KG1 (cell line): ENCODE measurements around the gene CALU.

Experiments
- DNase-seq: peaks from one replicate; lab custom pipeline; 2025; lab: John Stamatoyannopoulos, UW

Gene CALU

DNA sequence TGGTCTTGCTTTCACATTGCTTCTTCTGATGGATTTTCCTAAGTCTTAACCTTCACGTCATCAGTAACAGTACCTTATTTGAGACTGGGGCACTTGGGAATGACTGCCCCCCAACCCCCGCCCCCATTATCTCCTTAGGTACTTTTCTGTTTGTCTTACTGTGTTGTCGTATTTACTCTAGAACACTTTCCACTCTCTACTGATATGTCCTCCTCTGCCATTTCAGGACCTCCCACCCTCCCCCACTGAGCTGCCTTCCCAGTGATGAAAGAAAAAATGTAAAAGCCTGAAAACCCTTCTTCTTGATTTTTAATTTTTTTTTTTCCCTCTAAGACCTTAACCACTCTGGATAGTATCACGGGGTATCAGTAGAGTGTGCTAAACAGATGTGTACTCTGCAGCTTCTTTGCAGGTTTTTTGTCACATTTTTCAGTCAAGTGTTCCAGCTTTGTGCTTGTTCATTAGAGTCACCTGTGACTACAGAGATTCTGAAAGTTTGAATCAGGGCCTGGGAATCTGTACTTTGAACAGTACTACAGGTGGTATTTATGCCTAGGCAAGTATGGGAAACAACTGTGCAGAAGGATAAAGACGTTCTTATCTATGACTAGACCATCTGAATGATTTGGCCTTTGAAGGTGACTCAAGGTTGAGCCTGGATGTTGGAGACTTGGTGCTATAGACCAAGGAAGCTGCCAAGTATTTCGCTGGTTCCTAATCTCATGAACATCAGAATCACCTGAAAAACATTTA lies 8.3 kb downstream of the CALU start:
- DNase-seq: no peak

DNA sequence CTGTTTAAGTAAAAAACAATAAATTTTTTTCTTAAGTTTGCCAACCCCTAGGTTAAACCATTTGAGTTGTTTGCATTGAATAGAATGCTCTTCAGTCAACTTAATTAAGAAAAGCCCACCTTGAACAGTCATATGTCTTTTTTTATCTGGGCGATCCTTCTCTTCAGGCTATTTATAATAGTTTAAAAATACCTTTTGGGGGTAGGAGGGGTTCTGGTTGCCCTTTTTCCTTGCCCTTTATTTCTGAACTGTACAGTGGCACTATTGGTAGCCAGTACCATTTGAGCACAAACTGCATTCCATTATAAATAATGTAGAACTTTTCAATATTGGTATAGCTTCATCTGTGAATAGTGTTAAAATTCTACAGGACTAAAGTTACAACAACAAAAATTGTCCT lies 13.1 kb downstream of the CALU start:
- no peak for DNase-seq

DNA sequence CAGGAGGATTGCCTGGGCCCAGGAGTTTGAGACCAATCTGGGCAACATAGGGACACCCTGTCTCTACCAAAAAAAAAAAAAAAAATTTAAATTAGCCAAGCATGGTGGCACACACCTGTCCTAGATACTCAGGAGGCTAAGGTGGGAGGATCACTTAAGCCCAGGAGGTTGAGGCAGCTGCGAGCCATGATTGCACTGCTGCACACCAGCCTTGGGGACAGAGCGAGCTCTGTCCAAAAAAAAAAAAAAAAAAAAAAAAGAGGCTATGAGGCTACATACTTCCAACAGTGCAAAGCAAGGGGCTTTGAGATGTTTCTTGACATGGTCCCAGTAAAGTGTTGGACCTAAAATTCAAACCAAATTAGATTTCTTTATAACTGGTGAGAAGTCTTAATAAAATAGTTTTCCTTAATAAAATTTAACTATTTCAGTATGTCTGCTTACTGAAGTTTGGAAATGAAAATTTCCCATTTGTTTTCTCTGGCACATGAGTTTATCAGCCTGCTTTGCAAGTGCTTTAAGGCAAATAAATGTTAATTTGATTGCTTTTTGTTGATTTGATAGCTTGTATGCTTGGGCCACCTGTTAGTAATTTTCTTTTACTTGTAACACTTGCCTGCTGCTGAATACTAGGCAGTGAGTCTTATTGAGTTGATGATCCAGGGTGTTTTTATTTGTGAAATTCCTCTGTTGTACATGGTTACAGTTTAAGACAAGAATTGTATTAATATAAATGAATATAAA lies 16.1 kb downstream of the CALU start:
- DNase-seq: no peak

DNA sequence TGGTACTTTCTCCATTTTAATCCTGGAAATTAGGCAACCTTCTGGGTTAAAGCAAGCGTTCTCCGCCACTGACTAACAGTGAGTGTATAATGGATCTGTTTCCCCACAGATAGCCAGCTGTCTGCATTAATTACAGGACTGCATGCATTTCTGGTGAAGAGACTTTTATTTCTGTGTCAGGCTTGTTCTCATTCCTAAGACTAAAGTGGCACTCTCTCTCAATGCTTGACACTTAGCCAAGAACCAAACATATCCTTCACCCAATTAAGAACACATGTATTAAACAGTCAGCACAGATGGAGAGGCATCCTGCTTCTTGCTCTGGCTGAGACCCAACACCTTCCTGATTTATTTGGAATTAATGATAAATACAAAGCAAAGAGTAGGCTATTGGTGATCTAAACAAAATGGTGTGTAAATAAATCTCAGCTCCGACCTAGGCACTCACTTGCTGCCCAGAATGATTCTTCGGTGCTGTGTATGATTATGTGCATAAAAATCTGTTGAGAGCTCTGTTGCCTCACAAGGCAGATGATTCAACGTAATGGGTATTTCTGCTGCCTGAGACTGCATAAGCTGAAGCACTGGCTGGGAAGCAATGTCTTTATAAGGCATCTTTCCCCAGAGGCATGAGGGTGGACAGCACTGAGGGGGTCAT lies 16.8 kb downstream of the CALU start:
- no peak for DNase-seq

DNA sequence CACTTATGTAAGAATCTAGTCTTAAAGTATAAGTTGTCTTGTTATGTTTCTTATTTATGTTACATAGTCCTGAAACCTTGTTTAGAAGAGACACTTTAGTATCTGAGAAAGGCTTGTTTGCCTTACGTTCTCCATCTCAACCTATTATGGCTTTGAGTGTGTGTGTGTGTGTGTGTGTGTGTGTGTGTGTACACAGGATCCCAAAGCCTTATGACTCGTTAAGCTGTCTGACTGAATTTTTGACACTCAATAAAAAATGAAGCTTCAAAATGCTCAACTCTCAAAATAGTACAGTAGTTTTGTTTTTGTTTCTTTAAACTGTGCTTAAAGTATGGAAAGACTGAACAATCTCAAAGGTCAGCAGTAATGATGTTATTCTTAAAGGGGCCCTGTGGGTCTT lies 18.0 kb downstream of the CALU start:
- no peak for DNase-seq

DNA sequence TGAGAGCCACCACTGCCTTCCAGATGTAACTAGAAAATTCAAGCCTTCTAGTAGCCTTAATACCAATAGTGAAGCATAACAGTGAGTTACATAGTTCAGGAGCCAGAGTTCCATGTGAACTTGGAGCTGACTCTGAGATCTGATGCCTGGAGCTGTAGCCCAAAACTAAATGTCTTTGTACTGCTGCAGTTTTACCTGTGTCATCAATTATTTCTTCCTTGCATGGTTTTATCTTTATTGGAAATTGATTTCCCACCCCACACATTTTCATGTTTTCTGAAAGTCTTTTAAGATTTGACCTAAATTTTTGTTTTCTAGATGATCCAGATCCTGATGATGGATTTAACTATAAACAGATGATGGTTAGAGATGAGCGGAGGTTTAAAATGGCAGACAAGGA lies 19.4 kb downstream of the CALU start:
- DNase-seq: no peak

DNA sequence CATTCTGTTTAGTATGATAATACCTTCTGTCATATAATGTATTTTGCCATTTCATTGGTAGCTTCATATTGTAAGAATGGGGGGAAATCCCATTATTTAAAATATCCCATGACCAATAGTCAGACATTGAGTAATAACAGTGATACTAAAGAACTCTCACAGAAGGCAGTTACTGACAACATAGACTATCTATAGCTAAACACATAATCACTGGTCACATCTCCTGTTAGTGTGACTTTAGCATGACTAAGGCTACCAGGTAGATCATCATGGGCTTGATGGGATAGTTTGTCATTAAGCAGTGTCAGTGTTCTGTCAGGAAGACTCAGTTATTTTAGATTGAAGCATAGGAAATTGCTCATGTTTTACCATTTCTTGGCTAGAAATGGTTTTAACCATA lies 20.1 kb downstream of the CALU start:
- DNase-seq: no peak

DNA sequence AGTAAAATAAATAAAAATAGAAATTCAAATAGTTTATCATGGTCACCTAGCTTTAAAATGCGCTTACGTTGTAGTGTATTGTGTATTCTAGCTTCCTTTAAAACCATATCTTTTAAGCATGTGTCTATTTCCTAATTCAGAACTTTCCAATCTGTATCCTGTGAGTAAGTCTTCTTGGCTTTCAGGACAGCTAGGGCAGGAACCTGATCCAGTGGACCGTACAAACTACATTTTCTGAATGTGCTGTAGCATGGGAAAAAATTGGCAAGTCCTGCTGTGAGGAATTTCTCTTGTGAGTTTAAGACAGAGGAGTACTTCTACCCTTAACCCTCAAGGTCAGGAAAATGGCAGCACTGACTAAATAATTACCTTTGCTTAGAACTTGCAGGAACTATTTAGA lies 24.4 kb downstream of the CALU start:
- DNase-seq: no peak

DNA sequence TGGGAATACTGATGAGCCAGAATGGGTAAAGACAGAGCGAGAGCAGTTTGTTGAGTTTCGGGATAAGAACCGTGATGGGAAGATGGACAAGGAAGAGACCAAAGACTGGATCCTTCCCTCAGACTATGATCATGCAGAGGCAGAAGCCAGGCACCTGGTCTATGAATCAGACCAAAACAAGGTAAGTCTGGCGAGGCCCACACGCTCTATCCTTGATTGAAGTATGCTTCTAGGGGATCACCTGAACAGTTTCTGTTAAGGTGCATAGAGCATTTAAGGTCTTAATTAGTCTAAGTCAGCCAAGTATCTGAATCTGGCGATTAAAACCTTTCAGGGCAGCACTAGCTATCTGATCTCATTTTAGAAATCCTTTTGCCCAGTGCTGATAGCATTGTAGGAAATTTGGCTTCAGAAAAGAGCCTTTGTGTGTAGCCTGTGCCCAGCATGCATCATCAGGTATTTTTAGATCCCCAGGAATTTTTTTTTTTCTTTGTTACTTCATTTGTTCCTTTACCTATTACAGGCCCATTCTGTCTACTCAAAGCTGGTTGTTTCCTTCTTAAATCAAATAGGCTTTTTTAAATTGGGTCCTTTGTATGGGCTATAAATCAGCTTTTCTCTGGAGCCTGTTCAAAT lies 28.4 kb downstream of the CALU start:
- no peak for DNase-seq

DNA sequence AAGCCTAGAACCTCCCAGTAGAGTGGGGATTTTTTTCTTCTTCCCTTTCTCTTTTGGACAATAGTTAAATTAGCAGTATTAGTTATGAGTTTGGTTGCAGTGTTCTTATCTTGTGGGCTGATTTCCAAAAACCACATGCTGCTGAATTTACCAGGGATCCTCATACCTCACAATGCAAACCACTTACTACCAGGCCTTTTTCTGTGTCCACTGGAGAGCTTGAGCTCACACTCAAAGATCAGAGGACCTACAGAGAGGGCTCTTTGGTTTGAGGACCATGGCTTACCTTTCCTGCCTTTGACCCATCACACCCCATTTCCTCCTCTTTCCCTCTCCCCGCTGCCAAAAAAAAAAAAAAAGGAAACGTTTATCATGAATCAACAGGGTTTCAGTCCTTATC lies 31.1 kb downstream of the CALU start:
- DNase-seq: no peak

DNA sequence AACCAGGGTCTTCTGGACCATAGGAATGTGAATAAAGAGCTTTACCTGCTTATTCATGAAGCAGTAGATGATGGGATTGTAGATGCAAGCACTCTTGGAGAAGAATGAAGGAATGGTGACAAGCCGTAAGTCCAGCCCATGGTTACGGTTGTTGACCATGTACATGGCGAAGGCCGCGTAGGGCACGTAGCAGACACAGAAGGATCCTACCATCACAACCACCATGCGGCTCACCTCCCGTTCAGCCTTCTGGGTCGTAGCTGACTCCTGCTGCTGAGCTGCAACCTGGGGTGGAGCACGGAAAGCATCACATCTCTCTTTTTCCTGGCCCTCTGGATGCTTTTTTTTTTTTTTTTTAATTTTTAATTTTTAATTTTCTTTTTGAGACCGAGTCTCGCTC lies 34.4 kb downstream of the CALU start:
- no peak for DNase-seq

DNA sequence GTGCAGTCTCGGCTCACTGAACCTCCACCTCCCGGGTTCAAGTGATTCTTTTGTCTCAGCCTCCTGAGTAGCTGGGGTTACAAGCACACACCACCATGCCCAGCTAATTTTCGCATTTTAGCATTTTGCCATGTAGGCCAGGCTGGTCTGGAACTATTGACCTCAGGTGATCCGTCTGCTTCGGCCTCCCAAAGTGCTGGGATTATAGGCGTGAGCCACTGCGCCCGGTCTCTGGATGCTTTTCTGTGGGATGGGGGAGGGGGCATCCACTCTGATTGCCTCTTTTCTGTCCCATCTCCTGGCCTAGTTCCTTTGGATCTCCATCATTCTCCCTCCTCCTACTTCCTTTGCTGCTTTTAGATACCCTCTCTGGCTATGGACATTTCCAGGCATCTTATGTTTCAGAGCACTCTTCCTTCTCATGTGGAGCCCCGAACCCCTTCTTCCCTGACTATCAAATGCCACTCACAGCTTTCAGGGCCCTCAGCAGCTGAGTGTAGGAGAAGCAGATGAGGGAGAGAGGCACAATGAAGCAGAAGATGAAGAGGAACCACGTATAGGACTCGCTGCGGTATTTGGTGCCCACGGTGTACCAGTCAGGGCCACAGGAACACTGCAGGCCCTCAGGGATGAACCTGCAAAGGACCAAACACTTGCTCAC lies 35.0 kb downstream of the CALU start:
- no peak for DNase-seq

DNA sequence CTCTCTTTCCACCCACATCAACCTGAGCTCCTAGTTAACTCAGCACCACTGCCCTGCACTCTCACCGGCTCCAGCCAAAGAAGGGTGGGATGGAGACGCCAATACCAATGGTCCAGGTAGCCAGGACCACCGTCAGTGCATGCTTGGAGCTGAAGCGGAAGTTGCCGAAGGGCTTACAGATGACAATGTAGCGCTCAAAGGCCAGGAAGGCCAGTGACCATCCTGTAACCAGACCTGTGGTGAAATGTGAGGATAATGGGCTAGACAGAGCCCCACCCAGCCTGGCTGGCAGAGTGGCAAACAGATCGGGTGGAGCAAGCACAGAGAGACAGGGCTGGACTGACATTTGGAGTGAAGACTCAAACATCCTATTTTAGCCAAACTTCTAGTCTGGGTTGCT lies 35.8 kb downstream of the CALU start:
- DNase-seq: no peak

DNA sequence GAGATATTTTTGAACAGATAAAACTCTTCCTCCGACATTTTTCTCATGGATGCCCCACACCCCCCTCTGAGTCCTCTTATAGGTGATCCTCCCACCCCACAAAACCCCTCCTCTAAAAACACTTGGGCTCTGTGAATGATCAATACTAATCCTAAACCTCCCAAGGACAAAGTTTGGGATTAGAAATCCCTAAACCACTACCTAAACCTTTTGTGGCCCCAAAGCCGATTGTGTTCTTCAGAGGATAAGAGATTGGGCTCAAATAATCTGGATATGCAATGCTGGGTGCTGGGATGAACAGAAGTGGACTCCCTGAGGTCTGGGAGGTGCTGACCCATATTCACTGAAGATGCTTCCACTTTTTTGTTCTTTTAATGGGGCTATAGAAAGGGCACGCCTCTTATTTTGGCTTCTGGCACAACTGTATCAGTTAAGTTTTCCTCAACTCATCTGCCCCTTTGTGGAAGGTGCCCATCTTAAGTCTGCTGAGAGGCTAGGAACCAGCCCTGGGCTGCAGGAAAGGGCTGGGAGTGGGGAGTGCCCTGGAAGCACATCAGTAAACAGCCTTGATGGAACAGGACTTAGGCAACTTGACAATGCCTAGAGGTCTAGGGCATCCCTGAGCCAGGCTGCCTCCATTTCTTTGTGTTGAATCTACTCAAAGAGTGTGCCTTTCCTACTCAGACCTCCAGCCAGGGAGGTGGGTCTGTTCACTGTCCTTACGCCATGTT lies 36.8 kb downstream of the CALU start, which contains the start of gene OPN1SW:
TSS of gene OPN1SW (minus strand) at position 51 of the 731 bp plus-strand sequence. CDS start at position 38, 13 bp downstream.
- DNase-seq: no peak

DNA sequence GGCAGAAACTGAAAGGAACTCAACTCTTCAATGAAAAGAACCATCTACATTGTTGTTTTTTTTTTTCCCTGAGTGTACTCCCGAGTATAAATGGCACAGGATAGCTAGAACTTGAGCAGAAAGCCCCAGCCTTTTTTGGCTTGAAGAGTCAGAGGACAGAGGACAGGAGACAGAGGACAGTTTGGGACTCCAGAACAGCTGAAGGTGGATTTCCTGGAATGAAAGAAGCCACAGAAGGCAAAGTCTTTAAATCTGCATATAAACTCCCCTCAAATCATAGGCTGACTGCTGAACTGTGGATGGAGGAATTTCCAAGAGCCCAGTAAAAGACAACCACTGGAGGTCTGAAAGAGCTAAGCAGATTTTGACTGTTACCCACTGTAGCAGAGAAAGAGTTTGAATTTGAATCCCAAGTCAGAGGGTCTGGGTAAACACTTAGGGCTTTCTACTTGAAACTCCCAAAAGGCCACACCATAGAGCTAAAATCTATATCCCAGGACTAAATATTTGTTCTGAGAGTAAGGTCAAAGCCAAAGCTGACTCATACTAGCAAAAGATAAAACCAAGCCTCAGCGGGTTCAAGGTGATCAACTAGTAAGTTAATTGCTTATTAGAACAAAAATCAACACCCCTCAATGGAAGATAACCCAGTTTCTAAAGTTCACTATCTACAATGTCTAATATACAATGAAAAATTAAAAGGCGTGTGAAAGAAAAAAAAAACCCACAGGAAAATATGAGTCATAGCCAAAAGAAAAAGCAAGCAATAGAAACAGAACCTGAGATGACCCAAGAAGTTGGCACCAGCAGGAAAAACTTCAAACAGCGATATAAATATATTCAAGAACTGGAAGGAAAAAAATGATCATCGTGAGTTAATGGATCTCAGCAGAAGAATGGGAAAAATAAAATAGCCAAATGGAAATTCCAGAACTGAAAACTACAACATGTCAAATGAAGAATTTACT lies 38.3 kb downstream of the CALU start:
- no peak for DNase-seq

DNA sequence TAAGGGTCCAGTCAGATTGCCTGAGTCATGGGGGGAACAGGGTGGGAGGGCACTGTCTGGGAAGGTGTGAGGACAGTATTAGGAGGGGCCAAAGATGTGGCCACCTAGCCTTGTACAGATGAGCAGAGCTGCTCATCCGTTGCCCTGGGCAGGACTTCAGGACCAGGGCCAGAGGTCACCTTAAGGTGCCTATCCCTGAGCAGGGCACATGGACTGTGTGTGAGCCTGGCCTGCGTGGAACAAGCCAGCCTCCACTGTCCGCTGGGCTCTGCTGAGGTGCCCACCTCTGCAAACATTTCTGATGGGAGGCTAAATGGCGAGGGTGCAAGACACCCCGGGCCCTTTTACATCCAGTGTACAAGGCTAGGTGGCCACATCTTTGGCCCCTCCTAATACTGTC lies 39.8 kb downstream of the CALU start:
- DNase-seq: no peak

DNA sequence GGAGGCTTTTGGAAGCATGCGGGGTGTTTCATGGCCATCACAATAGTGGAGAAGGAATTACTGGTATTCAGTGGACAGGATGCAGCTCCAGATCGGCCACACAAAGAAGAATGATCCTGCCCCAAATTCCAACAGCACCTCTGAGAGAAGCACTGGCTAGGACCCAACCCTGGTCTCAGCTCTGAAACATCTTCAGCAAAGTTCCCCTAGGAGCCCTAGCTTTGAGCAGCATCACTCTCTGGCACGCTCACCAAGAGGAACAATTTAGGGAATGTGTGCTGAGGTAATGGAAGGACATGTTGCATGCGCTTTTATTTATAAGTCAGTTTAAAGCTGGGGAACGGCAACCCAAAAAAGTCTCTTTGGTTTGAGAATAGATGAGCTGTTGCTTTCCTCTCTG lies 42.0 kb downstream of the CALU start:
- no peak for DNase-seq

DNA sequence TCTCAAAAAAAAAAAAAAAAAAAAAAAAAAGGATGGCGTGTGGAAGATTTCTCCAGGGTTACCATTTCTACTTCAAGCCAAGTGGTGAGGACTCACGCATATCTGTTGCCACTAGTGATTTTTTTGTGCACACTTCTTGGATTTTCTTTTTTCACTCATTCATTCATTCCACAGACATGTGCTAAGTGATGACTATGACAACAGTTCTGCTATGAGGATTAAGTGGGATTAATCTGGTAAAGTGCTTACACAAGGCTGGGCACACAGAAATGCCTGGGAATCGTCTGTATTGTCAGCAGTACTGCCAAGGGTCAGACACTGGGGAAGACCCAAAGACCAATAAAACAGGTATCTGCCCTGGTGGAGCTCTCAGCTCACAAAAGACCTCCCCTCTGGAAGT lies 42.7 kb downstream of the CALU start:
- no peak for DNase-seq

DNA sequence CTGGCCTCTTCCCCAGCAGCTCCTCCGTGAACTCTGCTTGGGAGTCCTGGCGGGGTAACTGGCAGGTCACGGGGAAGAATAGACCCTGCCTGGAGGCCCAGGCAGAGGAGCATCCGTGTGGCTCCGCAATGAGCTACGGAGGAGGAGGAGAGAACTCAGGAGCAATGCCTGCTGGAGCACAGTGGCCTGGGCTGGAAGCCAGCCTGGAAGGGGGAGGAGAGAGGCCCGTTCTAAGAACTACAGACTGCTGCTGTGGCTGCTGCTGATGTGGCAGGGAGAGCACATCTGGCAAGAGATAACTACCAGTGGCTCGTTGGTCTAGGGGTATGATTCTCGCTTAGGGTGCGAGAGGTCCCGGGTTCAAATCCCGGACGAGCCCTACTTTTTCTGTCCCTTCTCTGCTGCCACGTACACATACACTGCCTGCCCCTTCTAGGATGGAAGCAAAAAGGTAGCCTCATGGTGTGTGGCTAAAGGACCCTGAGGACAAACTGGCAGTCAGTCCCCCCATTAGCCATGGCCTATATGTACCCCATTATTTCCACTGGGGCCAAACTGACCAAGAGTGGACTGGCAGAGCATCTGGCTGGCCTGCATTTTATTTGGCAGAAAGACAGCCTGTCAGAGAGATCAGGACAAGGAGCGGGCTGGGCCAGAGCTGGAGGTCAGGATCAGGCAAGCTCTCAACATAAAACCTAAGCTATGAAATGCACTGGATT lies 44.1 kb downstream of the CALU start:
- no peak for DNase-seq

DNA sequence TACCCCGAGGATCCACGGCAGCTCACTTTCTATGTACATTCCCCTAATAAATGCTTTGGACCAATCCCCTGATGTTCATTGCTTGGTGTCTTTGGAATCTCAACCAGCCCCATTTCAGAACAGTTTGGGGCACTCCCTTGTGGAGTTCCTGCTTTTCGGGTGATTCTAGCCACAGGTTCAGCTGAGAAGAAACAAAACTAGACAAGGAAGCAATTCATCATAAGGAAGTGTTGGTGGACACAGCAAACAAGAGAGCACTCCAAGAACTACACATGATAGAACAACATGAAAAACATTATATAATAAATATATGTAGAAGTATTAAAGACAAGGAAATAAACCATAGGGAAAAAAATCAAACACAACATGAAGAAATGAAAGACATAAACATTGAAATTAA lies 46.6 kb downstream of the CALU start:
- no peak for DNase-seq
